B cell (primary cell): Measurements from ENCODE around the gene ARHGAP42. TPM values are rescaled to one million over a fixed set of nuclear protein-coding genes. Genes with fewer than 3 reads are reported as not detected.

ENCODE experiments used
- ATAC-seq: fragments of 200-7000 bp; cut with Tn5 transposase; one replicate; pipeline ENCODE4 v1.10.0; 2021; ENCODE audit warnings: low read depth, mild to moderate bottlenecking, moderate number of reproducible peaks, moderate library complexity
- CTCF ChIA-PET: fragments of 350-600 bp; sonication (Branson Sonifier 250); formaldehyde crosslinking; loops from one replicate; lab custom pipeline; 2021; ENCODE audit warnings: antibody characterized with exemption, inconsistent platforms; lab: Charles Lee
- POLR2A ChIA-PET: fragments of 350-600 bp; sonication (Branson Sonifier 250); formaldehyde crosslinking; loops from one replicate; lab custom pipeline; 2021; ENCODE audit warnings: antibody characterized with exemption; lab: Charles Lee
- DNase-seq: peaks from one replicate; pipeline ENCODE4 v3.0.0; 2013
- H2AFZ ChIP-seq: 2 replicates; pipeline ENCODE4 v1.6.1; 2012; ENCODE audit warnings: mild to moderate bottlenecking, low read depth, low read length; ENCODE audit not compliant: insufficient read depth, poor library complexity, severe bottlenecking
- H3K27ac ChIP-seq, 2 donors: 1 replicate in 1 of 2; 2 replicates in 1 of 2; pipeline ENCODE4 v1.5.1; 2012 to 2013; ENCODE audit warnings: low read length in 2 of 2, mild to moderate bottlenecking in 2 of 2, moderate library complexity in 1 of 2
- H3K27me3 ChIP-seq, 4 experiments: fragments of 200-600 bp in 1 of 4; sonication (generic) in 1 of 4; replicated peaks in 1 of 4; 1 replicate in 2 of 4; 2 replicates in 2 of 4; pipeline versions ENCODE4 v1.6.1 to v1.7.0; 2013 to 2016; ENCODE audit warnings: low read length in 3 of 4, mild to moderate bottlenecking in 2 of 4, mixed read lengths in 1 of 4, moderate library complexity in 1 of 4; ENCODE audit not compliant: insufficient read depth in 4 of 4, control insufficient read depth in 3 of 4; ENCODE audit errors: control extremely low read depth in 1 of 4
- H3K36me3 ChIP-seq, 2 experiments: replicated peaks in 1 of 2; 1 replicate in 1 of 2; 2 replicates in 1 of 2; pipeline versions ENCODE4 v1.6.1 to v1.7.1; 2013; ENCODE audit warnings: low read length in 1 of 2; ENCODE audit not compliant: insufficient read depth in 2 of 2, control insufficient read depth in 1 of 2; ENCODE audit errors: control extremely low read depth in 1 of 2, extremely low read depth in 1 of 2
- H3K4me1 ChIP-seq, 2 donors: fragments of 200-600 bp in 1 of 2; sonication (generic) in 1 of 2; 1 replicate in 1 of 2; 2 replicates in 1 of 2; pipeline versions ENCODE4 v1.5.1 to v1.6.1; 2013 to 2017; ENCODE audit warnings: low read length in 2 of 2; ENCODE audit not compliant: control insufficient read depth in 2 of 2, insufficient read depth in 2 of 2
- H3K4me2 ChIP-seq: replicated peaks from 2 replicates; pipeline ENCODE3; 2012; ENCODE audit warnings: mild to moderate bottlenecking, low read depth, low read length; ENCODE audit not compliant: poor library complexity, severe bottlenecking
- H3K4me3 ChIP-seq, 5 experiments: fragments of 200-600 bp in 1 of 5; sonication (generic) in 1 of 5; 1 replicate in 3 of 5; 2 replicates in 2 of 5; pipeline versions ENCODE4 v1.5.1 to v1.7.0; 2011 to 2016; ENCODE audit warnings: low read length in 4 of 5, mild to moderate bottlenecking in 4 of 5, low read depth in 2 of 5, control low read depth in 1 of 5, moderate library complexity in 1 of 5; ENCODE audit not compliant: insufficient read depth in 1 of 5; ENCODE audit errors: control extremely low read depth in 1 of 5, extremely low read depth in 1 of 5
- H3K79me2 ChIP-seq: fragments of 200-600 bp; sonication (generic); one replicate; pipeline ENCODE4 v1.6.0; 2016; ENCODE audit warnings: low read length; ENCODE audit not compliant: control insufficient read depth, insufficient read depth
- H3K9ac ChIP-seq: fragments of 200-600 bp; sonication (generic); 2 replicates; pipeline ENCODE4 v1.6.1; 2017; ENCODE audit warnings: mild to moderate bottlenecking, low read length, moderate library complexity
- H3K9me3 ChIP-seq, 3 donors: one replicate each; pipeline versions ENCODE4 v1.6.1 to v1.7.1; 2013; ENCODE audit warnings: low read length in 2 of 3; ENCODE audit not compliant: control insufficient read depth in 2 of 3, insufficient read depth in 1 of 3; ENCODE audit errors: control extremely low read depth in 1 of 3
- H4K20me1 ChIP-seq: 2 replicates; pipeline ENCODE4 v1.6.0; 2012; ENCODE audit warnings: mild to moderate bottlenecking, low read length; ENCODE audit not compliant: insufficient read depth, control insufficient read depth, poor library complexity, severe bottlenecking
- H3K27ac Mint-ChIP-seq: one replicate; pipeline ENCODE4 v1.8.0; 2021; ENCODE audit warnings: mixed read lengths
- H3K27me3 Mint-ChIP-seq: one replicate; pipeline ENCODE4 v1.8.0; 2021; ENCODE audit warnings: mixed read lengths
- H3K4me1 Mint-ChIP-seq: one replicate; pipeline ENCODE4 v1.8.0; 2021; ENCODE audit warnings: mixed read lengths
- H3K4me3 Mint-ChIP-seq: one replicate; pipeline ENCODE4 v1.8.0; 2021; ENCODE audit warnings: mixed read lengths
- H3K9me3 Mint-ChIP-seq: one replicate; pipeline ENCODE4 v1.8.0; 2022; ENCODE audit warnings: mixed read lengths; ENCODE audit not compliant: insufficient read depth
- CTCF ChIP-seq: fragments of 200-600 bp; IDR thresholded peaks from one replicate; pipeline ENCODE4 v1.8.0; 2022; ENCODE audit warnings: antibody characterized with exemption, mild to moderate bottlenecking
- EZH2 ChIP-seq: IDR thresholded peaks from 2 replicates; pipeline ENCODE4 v1.6.1; 2012; ENCODE audit warnings: borderline replicate concordance, low read depth, mild to moderate bottlenecking, moderate library complexity, low read length; ENCODE audit not compliant: insufficient read depth, poor library complexity, severe bottlenecking
- WGBS: methylation state at CpG from one replicate; pipeline ENCODE4 v1.1.5; 2013; ENCODE audit warnings: missing lambda C conversion rate; ENCODE audit not compliant: insufficient coverage; 5-methylcytosine and 5-hydroxymethylcytosine counted together
- intact Hi-C: fragments of 100-400 bp; cut with micrococcal nuclease; formaldehyde crosslinking; loops from one replicate; pipeline ENCODE4 v1.10.0; 2022
- polyA plus RNA-seq: library from polyadenylated mRNA; depleted of rRNA; stranded (reverse); fragments of >200 nt; gene quantifications from 2 replicates; pipeline ENCODE4 v1.2.3, GENCODE V29; 2012
- total RNA-seq, 2 donors: library from RNA; stranded (reverse); fragments of 120-200 nt in 1 of 2; gene quantifications; 1 replicate in 1 of 2; 2 replicates in 1 of 2; pipeline versions ENCODE4 v1.2.3 to v1.2.4, GENCODE V29; 2013 to 2022

Gene ARHGAP42
- total and polyA plus RNA-seq, 2 donors (not counting 1 experiment from before 2014, with no cell fraction given) = 3.8 to 4.9 TPM

- Histone ChIP-seq H3K4me2 (no peak overlapping the region), H3K36me3 (no peaks in the 10 kb centered on the region), H3K9me3 (peaks cover 0 to 3% (median 0%) of the 10 kb centered on the region in 3 donors), H3K9ac (no peak overlapping the region), H2AFZ (no peak overlapping the region), H3K27ac (no peak overlapping the region), H3K4me1 (peaks cover 4 to 6% of the 10 kb centered on the region in 2 donors), H3K4me3 (no peak overlapping the region), H4K20me1 (no peaks in the 10 kb centered on the region), H3K27me3 (no peaks in the 10 kb centered on the region), H3K79me2 (no peaks in the 10 kb centered on the region)
- CTCF ChIA-PET = interaction anchor here (0.7 kb wide), 1 partner anchor 33 kb away, joined by 3 read pairs; no protein-coding TSS in a partner anchor
- Mint-ChIP-seq H3K27ac (no peak overlapping the region), H3K9me3 (no peaks in the 10 kb centered on the region), H3K4me1 (peaks cover 11% of the 10 kb centered on the region), H3K4me3 (no peak overlapping the region), H3K27me3 (no peaks in the 10 kb centered on the region)
- TF ChIP-seq CTCF (no peak), EZH2 (no peak)
- intact Hi-C loops = no loop called here
- POLR2A ChIA-PET = no interaction called here
- DNase-seq = no peak
- WGBS = 99% methylated on average over 12 of the region's 13 CpGs
- ATAC-seq = no peak
Observed at GRCh38 chr11:100905684-100906083, 218.6 kb downstream of the ARHGAP42 start.

GRCh38 chr11:100908746-100909145 is 221.7 kb downstream of the ARHGAP42 start:
- H3K79me2 ChIP-seq = no peaks in the 10 kb centered on the region
- no peak overlapping the region for H3K9ac ChIP-seq
- ChIA-PET POLR2A (no interaction called here), CTCF (no interaction called here)
- H3K27ac ChIP-seq = no peak overlapping the region
- DNase-seq (no peak), ATAC-seq (no peak)
- H3K27me3 Mint-ChIP-seq = no peaks in the 10 kb centered on the region
- intact Hi-C loops = no loop called here
- H3K4me3 Mint-ChIP-seq = no peak overlapping the region
- no CpG with 5 or more reads among the region's 2 CpGs for WGBS
- TF ChIP-seq EZH2 (no peak), CTCF (no peak)
- H3K27me3 ChIP-seq = no peaks in the 10 kb centered on the region
- H3K9me3 ChIP-seq = no peaks in the 10 kb centered on the region
- H3K4me1 ChIP-seq = peaks cover 9 to 12% of the 10 kb centered on the region in 2 donors
- no peak overlapping the region for H2AFZ ChIP-seq
- no peaks in the 10 kb centered on the region for H3K36me3 ChIP-seq
- H3K9me3 Mint-ChIP-seq = no peaks in the 10 kb centered on the region
- no peak overlapping the region for H3K4me2 ChIP-seq
- H3K27ac Mint-ChIP-seq = no peak overlapping the region
- no peaks in the 10 kb centered on the region for H4K20me1 ChIP-seq
- H3K4me1 Mint-ChIP-seq = peaks cover 18% of the 10 kb centered on the region
- no peak overlapping the region for H3K4me3 ChIP-seq
